PC-3 (cell line): ENCODE data around the gene NCKIPSD. TPM values are rescaled to one million over a fixed set of nuclear protein-coding genes. Genes with fewer than 3 reads are reported as not detected.

Experiments
- ATAC-seq: fragments of 200-7000 bp; cut with Tn5 transposase; 2 replicates; pipeline ENCODE4 v1.9.1; 2020; ENCODE audit warnings: mild to moderate bottlenecking, moderate library complexity
- BruUV-seq: library from RNA; stranded (reverse); fragments of 400-500 nt; replicated peaks from 2 replicates; lab custom pipeline; 2021; lab: Mats Ljungman, UMichigan
- CTCF ChIA-PET: fragments of 300-600 bp; sonication (Branson Sonifier 250); formaldehyde crosslinking; loops from one replicate; lab custom pipeline; 2022; ENCODE audit warnings: antibody characterized with exemption; lab: Charles Lee
- POLR2A ChIA-PET: fragments of 300-600 bp; sonication (Branson Sonifier 250); formaldehyde crosslinking; loops from one replicate; lab custom pipeline; 2022; ENCODE audit warnings: antibody characterized with exemption; ENCODE audit not compliant: unreplicated experiment; lab: Charles Lee
- DNase-seq: peaks from one replicate; pipeline ENCODE4 v3.0.0-alpha.2; 2015
- H2AFZ ChIP-seq: fragments of 300-600 bp; sonication (generic); 2 replicates; pipeline ENCODE4 v1.6.0; 2016; ENCODE audit warnings: antibody characterized with exemption, low read length
- H3F3A ChIP-seq: fragments of 300-600 bp; sonication (generic); one replicate; pipeline ENCODE4 v1.6.0; 2017; ENCODE audit warnings: antibody characterized with exemption, low read length, control low read depth, mild to moderate bottlenecking; ENCODE audit not compliant: unreplicated experiment
- H3K27ac ChIP-seq: fragments of 300-600 bp; sonication (generic); 2 replicates; pipeline ENCODE4 v1.5.1; 2016; ENCODE audit warnings: mild to moderate bottlenecking, low read length
- H3K27me3 ChIP-seq: fragments of 300-600 bp; sonication (generic); 2 replicates; pipeline ENCODE4 v1.6.1; 2016; ENCODE audit warnings: low read length, mixed read lengths
- H3K36me3 ChIP-seq: fragments of 300-600 bp; sonication (generic); 2 replicates; pipeline ENCODE4 v1.6.1; 2016; ENCODE audit warnings: low read depth, mixed run types, low read length, mixed read lengths
- H3K4me1 ChIP-seq: fragments of 300-600 bp; sonication (generic); 2 replicates; pipeline ENCODE4 v1.5.1; 2016; ENCODE audit warnings: low read length; ENCODE audit not compliant: insufficient read depth
- H3K4me2 ChIP-seq: fragments of 300-600 bp; sonication (generic); 2 replicates; pipeline ENCODE4 v1.6.0; 2016; ENCODE audit warnings: low read length
- H3K4me3 ChIP-seq: fragments of 300-600 bp; sonication (generic); 2 replicates; pipeline ENCODE4 v1.5.1; 2016; ENCODE audit warnings: mild to moderate bottlenecking, low read length, mixed read lengths
- H3K79me2 ChIP-seq: fragments of 300-600 bp; sonication (generic); 2 replicates; pipeline ENCODE4 v1.6.1; 2017; ENCODE audit warnings: low read length, mixed read lengths
- H3K9ac ChIP-seq: fragments of 300-600 bp; sonication (generic); 2 replicates; pipeline ENCODE4 v1.6.0; 2016; ENCODE audit warnings: mild to moderate bottlenecking, low read length
- H3K9me2 ChIP-seq: fragments of 300-600 bp; sonication (generic); replicated peaks from 2 replicates; pipeline ENCODE4 v1.6.1; 2016; ENCODE audit warnings: mixed run types, low read length, mixed read lengths
- H3K9me3 ChIP-seq: fragments of 300-600 bp; sonication (generic); 2 replicates; pipeline ENCODE4 v1.6.1; 2016; ENCODE audit warnings: low read length, mixed read lengths
- H4K20me1 ChIP-seq: fragments of 300-600 bp; sonication (generic); 2 replicates; pipeline ENCODE4 v1.6.1; 2016; ENCODE audit warnings: low read length, mixed read lengths
- CTCF ChIP-seq: fragments of 300-600 bp; sonication (generic); conservative IDR thresholded peaks from 2 replicates; pipeline ENCODE4 v1.5.1; 2017; ENCODE audit warnings: antibody characterized with exemption, low read depth, mild to moderate bottlenecking, low read length
- EZH2 ChIP-seq: fragments of 300-600 bp; sonication (generic); IDR thresholded peaks from one replicate; pipeline ENCODE4 v1.6.1; 2017; ENCODE audit warnings: antibody characterized with exemption, mild to moderate bottlenecking, low read length; ENCODE audit not compliant: unreplicated experiment
- EZH2phosphoT487 ChIP-seq: fragments of 300-600 bp; sonication (generic); IDR thresholded peaks from 2 replicates; pipeline ENCODE4 v1.6.1; 2018; ENCODE audit warnings: mild to moderate bottlenecking, antibody characterized with exemption, low read length, borderline replicate concordance
- intact Hi-C: fragments of 100-400 bp; cut with micrococcal nuclease; formaldehyde crosslinking; loops from 2 replicates; pipeline ENCODE4 v1.9.0; 2023
- total RNA-seq: library from RNA; depleted of rRNA; stranded (reverse); fragments of >200 nt; gene quantifications from 2 replicates; pipeline ENCODE4 v1.2.3, GENCODE V29; 2014

NCKIPSD gene
- total RNA-seq, 1 experiment from 2014 or later: 66.8 TPM

- Histone ChIP-seq H3K9me3 (no peaks in the 10 kb centered on the region), H3K9me2 (no peaks in the 10 kb centered on the region), H3K79me2 (peaks cover 23% of the 10 kb centered on the region), H3K36me3 (peaks cover 72% of the 10 kb centered on the region), H3K27me3 (no peaks in the 10 kb centered on the region), H3K4me3 (no peak overlapping the region), H3K4me1 (peaks cover 11% of the 10 kb centered on the region; the same call in 1 of the 2 replicates), H4K20me1 (peaks cover 19% of the 10 kb centered on the region; the same call in 1 of the 2 replicates), H3F3A (peaks cover 4% of the 10 kb centered on the region), H2AFZ (no peak overlapping the region), H3K4me2 (no peak overlapping the region), H3K9ac (no peak overlapping the region), H3K27ac (no peak overlapping the region)
- intact Hi-C loops: no loop called here
- TF ChIP-seq CTCF: no peak
- no peak for TF ChIP-seq EZH2
- no peak for TF ChIP-seq EZH2phosphoT487
- DNase-seq (no peak), ATAC-seq (no peak)
- CTCF ChIA-PET: no interaction called here
- POLR2A ChIA-PET: no interaction called here
- BruUV-seq: no TSS peak
Observed at GRCh38 chr3:48690846-48691458, 5.2 kb upstream of the NCKIPSD start.

GRCh38 chr3:48689384-48689783 is 3.7 kb upstream of the NCKIPSD start:
- H3K36me3 ChIP-seq: peaks cover 62% of the 10 kb centered on the region
- H3K79me2 ChIP-seq: peaks cover 25% of the 10 kb centered on the region
- BruUV-seq: no TSS peak

More at GRCh38 chr3:48689384-48689783, 3.7 kb upstream of the NCKIPSD start:
- Histone ChIP-seq H3K9me2 (no peaks in the 10 kb centered on the region), H4K20me1 (peaks cover 12% of the 10 kb centered on the region; the same call in 1 of the 2 replicates), H2AFZ (no peak overlapping the region), H3F3A (peaks cover 4% of the 10 kb centered on the region), H3K4me3 (no peak overlapping the region), H3K9me3 (no peaks in the 10 kb centered on the region), H3K4me2 (no peak overlapping the region), H3K27ac (no peak overlapping the region), H3K27me3 (no peaks in the 10 kb centered on the region), H3K4me1 (peaks cover 5% of the 10 kb centered on the region), H3K9ac (no peak overlapping the region)
- no peak for TF ChIP-seq EZH2phosphoT487
- no peak for TF ChIP-seq CTCF
- TF ChIP-seq EZH2: no peak
- CTCF ChIA-PET: no interaction called here
- no peak for ATAC-seq
- POLR2A ChIA-PET: no interaction called here
- DNase-seq: no peak
- intact Hi-C loops: no loop called here
